GM23338 (cell line): ENCODE results near the gene SLF2. TPM values are rescaled to one million over a fixed set of nuclear protein-coding genes. Genes with fewer than 3 reads are reported as not detected.

Source experiments
- ATAC-seq: fragments of 200-7000 bp; cut with Tn5 transposase; 3 replicates; pipeline ENCODE4 v1.9.1; 2020
- DNase-seq: peaks from one replicate; pipeline ENCODE4 v3.0.0-alpha.2; 2015; ENCODE audit warnings: low spot score
- H2AFZ ChIP-seq: fragments of 200-600 bp; sonication (generic); 2 replicates; pipeline ENCODE4 v1.8.0; 2016; ENCODE audit warnings: antibody characterized with exemption, mild to moderate bottlenecking, moderate library complexity
- H3F3A ChIP-seq: fragments of 200-600 bp; sonication (generic); replicated peaks from 2 replicates; pipeline ENCODE4 v1.8.0; 2017; ENCODE audit warnings: antibody characterized with exemption, mixed run types, low read depth
- H3K27ac ChIP-seq: fragments of 200-600 bp; sonication (generic); 2 replicates; pipeline ENCODE4 v1.6.1; 2016; ENCODE audit warnings: low read depth
- H3K27me3 ChIP-seq: fragments of 200-600 bp; sonication (generic); 2 replicates; pipeline ENCODE4 v1.8.0; 2016; ENCODE audit warnings: mild to moderate bottlenecking, mixed run types, moderate library complexity; ENCODE audit not compliant: insufficient read depth
- H3K36me3 ChIP-seq: fragments of 200-600 bp; sonication (generic); 2 replicates; pipeline ENCODE4 v1.8.0; 2016; ENCODE audit warnings: mild to moderate bottlenecking; ENCODE audit not compliant: insufficient read depth
- H3K4me1 ChIP-seq: fragments of 200-600 bp; sonication (generic); 2 replicates; pipeline ENCODE4 v1.8.0; 2016; ENCODE audit warnings: mild to moderate bottlenecking, moderate library complexity; ENCODE audit not compliant: insufficient read depth
- H3K4me2 ChIP-seq: fragments of 200-600 bp; sonication (generic); 2 replicates; pipeline ENCODE4 v1.7.1; 2017; ENCODE audit warnings: mixed run types
- H3K4me3 ChIP-seq: fragments of 200-600 bp; sonication (generic); 2 replicates; pipeline ENCODE4 v1.6.1; 2016; ENCODE audit warnings: mixed run types
- H3K79me2 ChIP-seq: fragments of 200-600 bp; sonication (generic); replicated peaks from 2 replicates; pipeline ENCODE4 v1.8.0; 2017; ENCODE audit warnings: mild to moderate bottlenecking; ENCODE audit not compliant: insufficient read depth
- H3K9me2 ChIP-seq: fragments of 200-600 bp; sonication (generic); 2 replicates; pipeline ENCODE4 v1.8.0; 2017; ENCODE audit not compliant: insufficient read depth
- H4K20me1 ChIP-seq: fragments of 200-600 bp; sonication (generic); replicated peaks from 2 replicates; pipeline ENCODE4 v1.8.0; 2017; ENCODE audit warnings: mild to moderate bottlenecking; ENCODE audit not compliant: insufficient read depth
- H3K27ac Mint-ChIP-seq: 2 replicates; pipeline ENCODE4 v1.8.0; 2020; ENCODE audit warnings: inconsistent platforms, mild to moderate bottlenecking, moderate library complexity, mixed read lengths
- H3K27me3 Mint-ChIP-seq: 3 replicates; pipeline ENCODE4 v1.8.0; 2022; ENCODE audit warnings: low read depth, mild to moderate bottlenecking, moderate library complexity, mixed read lengths, inconsistent platforms; ENCODE audit not compliant: insufficient read depth, poor library complexity
- H3K36me3 Mint-ChIP-seq: 3 replicates; pipeline ENCODE4 v1.8.0; 2021; ENCODE audit warnings: low read depth, mild to moderate bottlenecking, inconsistent platforms, moderate library complexity, mixed read lengths
- H3K4me1 Mint-ChIP-seq: 3 replicates; pipeline ENCODE4 v1.8.0; 2020; ENCODE audit warnings: mild to moderate bottlenecking, inconsistent platforms, mixed read lengths
- H3K4me3 Mint-ChIP-seq: 3 replicates; pipeline ENCODE4 v1.8.0; 2021; ENCODE audit warnings: moderate library complexity, mild to moderate bottlenecking, inconsistent platforms, mixed read lengths
- H3K9me3 Mint-ChIP-seq: 3 replicates; pipeline ENCODE4 v1.8.0; 2020; ENCODE audit warnings: moderate library complexity, mild to moderate bottlenecking, inconsistent platforms, mixed read lengths
- CTCF ChIP-seq, 2 experiments: fragments of 200-600 bp in 1 of 2; sonication (generic) in 1 of 2; conservative IDR thresholded peaks; 2 replicates each; pipeline versions ENCODE4 v1.5.1 to v1.6.1; 2016 to 2017; ENCODE audit warnings: antibody characterized with exemption in 2 of 2, low read depth in 2 of 2, mild to moderate bottlenecking in 2 of 2, moderate library complexity in 1 of 2
- EZH2 ChIP-seq: fragments of 200-600 bp; sonication (generic); IDR thresholded peaks from one replicate; pipeline ENCODE4 v1.8.0; 2017; ENCODE audit warnings: antibody characterized with exemption, mild to moderate bottlenecking, low read depth; ENCODE audit not compliant: unreplicated experiment
- EZH2phosphoT487 ChIP-seq: fragments of 200-600 bp; sonication (generic); IDR thresholded peaks from one replicate; pipeline ENCODE4 v1.8.1; 2018; ENCODE audit warnings: antibody characterized with exemption; ENCODE audit not compliant: unreplicated experiment
- JUNB ChIP-seq: IDR thresholded peaks from one replicate; pipeline ENCODE4 v1.6.1; 2016; ENCODE audit warnings: antibody characterized with exemption; ENCODE audit not compliant: unreplicated experiment
- NANOG ChIP-seq: IDR thresholded peaks from 2 replicates; pipeline ENCODE4 v1.6.1; 2016; ENCODE audit warnings: antibody characterized with exemption, borderline replicate concordance
- POLR2AphosphoS5 ChIP-seq: IDR thresholded peaks from 2 replicates; pipeline ENCODE4 v1.6.1; 2016; ENCODE audit warnings: antibody characterized with exemption, low read depth
- STAT1 ChIP-seq: IDR thresholded peaks from one replicate; pipeline ENCODE4 v1.6.1; 2016; ENCODE audit warnings: antibody characterized with exemption; ENCODE audit not compliant: unreplicated experiment
- ZNF114 ChIP-seq: fragments of 250-450 bp; sonication (Bioruptor Pico); IDR thresholded peaks from 2 replicates; pipeline ENCODE4 v1.5.0; 2020; ENCODE audit warnings: mild to moderate bottlenecking, moderate library complexity
- ZNF331 ChIP-seq: fragments of 250-450 bp; sonication (Bioruptor Pico); IDR thresholded peaks from 2 replicates; pipeline ENCODE4 v1.5.0; 2020; ENCODE audit warnings: low read depth, mild to moderate bottlenecking, moderate library complexity
- polyA plus RNA-seq: library from polyadenylated mRNA; unstranded; fragments of >200 nt; fragmentation: Nextera tagmentation; extraction: Ambion mirVana; gene quantifications from 2 replicates; pipeline ENCODE4 v1.2.1, GENCODE V29; 2016
- total RNA-seq: library from RNA; depleted of rRNA; stranded (reverse); fragments of >200 nt; shearing (Covaris generic); gene quantifications from 2 replicates; pipeline ENCODE4 v1.2.3, GENCODE V29; 2014
- TF ChIP-seq, protein P1 (sequence below): IDR thresholded peaks from 2 replicates; pipeline ENCODE4 v1.6.1; 2016; ENCODE audit warnings: antibody characterized with exemption

The SLF2 gene
- total and polyA plus RNA-seq, 2 experiments from 2014 or later, result 13.6 to 22.1 TPM

- peaks cover 29% of the 10 kb centered on the region for H3K36me3 ChIP-seq
- H3K27ac ChIP-seq, result no peak overlapping the region
- peak overlapping the region; percentile 100; the same call in 1 of the 2 replicates for H3K4me3 ChIP-seq
- Mint-ChIP-seq H3K36me3 (peaks cover 53% of the 10 kb centered on the region), H3K4me3 (peak overlapping the region; percentile 97), H3K9me3 (peaks cover 2% of the 10 kb centered on the region; the same call in 1 of the 3 replicates), H3K27me3 (peaks cover 14% of the 10 kb centered on the region), H3K4me1 (peaks cover 15% of the 10 kb centered on the region), H3K27ac (no peak overlapping the region)
- ATAC-seq, result no peak
- peaks cover 22% of the 10 kb centered on the region for H3F3A ChIP-seq
- peaks cover 48% of the 10 kb centered on the region for H3K79me2 ChIP-seq
- H3K4me2 ChIP-seq, result peak overlapping the region; percentile 96; the same call in 1 of the 2 replicates
- no peaks in the 10 kb centered on the region for H3K27me3 ChIP-seq
- TF ChIP-seq CTCF (conservative IDR thresholded peaks at IDR 0.05; ENCODE audit: low read depth in 2 of 2), result no peak
- no peak for TF ChIP-seq ZNF331 (CRISPR knock-in tag)
- TF ChIP-seq STAT1, result no peak
- no peak for TF ChIP-seq JUNB
- no peak for TF ChIP-seq EZH2phosphoT487
- no peak for TF ChIP-seq POLR2AphosphoS5
- TF ChIP-seq EZH2, result no peak
- TF ChIP-seq NANOG, result no peak
- TF ChIP-seq, protein P1, sequence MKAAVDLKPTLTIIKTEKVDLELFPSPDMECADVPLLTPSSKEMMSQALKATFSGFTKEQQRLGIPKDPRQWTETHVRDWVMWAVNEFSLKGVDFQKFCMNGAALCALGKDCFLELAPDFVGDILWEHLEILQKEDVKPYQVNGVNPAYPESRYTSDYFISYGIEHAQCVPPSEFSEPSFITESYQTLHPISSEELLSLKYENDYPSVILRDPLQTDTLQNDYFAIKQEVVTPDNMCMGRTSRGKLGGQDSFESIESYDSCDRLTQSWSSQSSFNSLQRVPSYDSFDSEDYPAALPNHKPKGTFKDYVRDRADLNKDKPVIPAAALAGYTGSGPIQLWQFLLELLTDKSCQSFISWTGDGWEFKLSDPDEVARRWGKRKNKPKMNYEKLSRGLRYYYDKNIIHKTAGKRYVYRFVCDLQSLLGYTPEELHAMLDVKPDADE, result no peak
- H2AFZ ChIP-seq, result no peak overlapping the region
- no peak for DNase-seq
- H3K4me1 ChIP-seq, result no peaks in the 10 kb centered on the region
- H3K9me2 ChIP-seq, result no peaks in the 10 kb centered on the region
- peaks cover 28% of the 10 kb centered on the region for H4K20me1 ChIP-seq
These were observed 76.3 kb downstream of the SLF2 start for GRCh38 chr10:100989088-100989487.

DNA sequence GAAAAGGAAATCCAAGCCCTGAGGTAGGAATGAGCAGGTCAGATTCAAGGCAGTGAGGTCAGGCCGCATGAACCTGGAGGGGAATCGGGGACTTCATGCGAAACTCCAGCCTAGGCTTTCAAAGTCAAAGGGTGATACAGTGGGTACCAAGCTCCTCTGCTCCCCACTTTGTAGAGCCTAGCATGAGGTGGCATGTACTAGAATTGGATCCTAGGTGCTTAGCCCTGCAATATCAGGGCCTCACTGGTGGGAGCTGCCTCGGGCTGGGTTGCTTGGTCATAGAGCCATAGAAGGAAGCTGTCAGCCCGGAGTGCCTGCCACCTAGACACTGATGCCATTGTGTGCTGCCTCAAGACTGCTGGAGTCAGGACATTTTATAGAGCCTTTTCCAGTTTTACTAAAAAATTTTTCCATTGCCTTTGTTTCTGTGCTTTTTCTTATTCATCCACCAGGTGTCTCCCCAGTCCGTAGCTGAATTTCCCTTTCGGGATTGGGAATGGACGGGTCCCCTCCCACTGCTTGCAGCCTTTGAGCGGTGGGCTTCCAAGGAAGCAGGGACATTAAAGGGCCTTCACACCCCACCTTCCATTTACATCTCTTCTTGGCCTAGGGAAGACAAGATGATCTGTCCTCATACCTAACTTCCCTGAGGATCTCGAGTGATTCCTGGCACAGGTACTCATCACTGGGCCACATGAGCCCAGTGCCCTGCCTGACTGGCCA lies 81.4 kb downstream of the SLF2 start:
- Histone ChIP-seq H3K9me2 (no peaks in the 10 kb centered on the region), H2AFZ (no peak overlapping the region), H3K36me3 (peaks cover 33% of the 10 kb centered on the region), H3K4me3 (no peak overlapping the region), H3K27me3 (no peaks in the 10 kb centered on the region), H3K4me2 (no peak overlapping the region), H4K20me1 (peaks cover 17% of the 10 kb centered on the region), H3F3A (peaks cover 36% of the 10 kb centered on the region), H3K79me2 (peaks cover 18% of the 10 kb centered on the region), H3K27ac (0 out of 2 replicates have a peak overlapping the region, but pooled peaks have one; percentile 43), H3K4me1 (peaks cover 24% of the 10 kb centered on the region)
- H3K9me3 Mint-ChIP-seq, result no peaks in the 10 kb centered on the region
- DNase-seq (peak; percentile 74), ATAC-seq (no peak)
- H3K4me1 Mint-ChIP-seq, result peaks cover 32% of the 10 kb centered on the region
- H3K27ac Mint-ChIP-seq, result 0 out of 2 replicates have a peak overlapping the region, but pooled peaks have one; percentile 8
- TF ChIP-seq CTCF (conservative IDR thresholded peaks at IDR 0.05; ENCODE audit: low read depth in 2 of 2), result peak; percentile 74 to 75
- no peak for TF ChIP-seq ZNF114 (CRISPR knock-in tag)
- H3K4me3 Mint-ChIP-seq, result no peak overlapping the region
- peaks cover 48% of the 10 kb centered on the region for H3K36me3 Mint-ChIP-seq
- peaks cover 19% of the 10 kb centered on the region for H3K27me3 Mint-ChIP-seq
